Astrocyte (in vitro differentiated cells and primary cell): Measurements from ENCODE around the gene NR1H2. TPM values are rescaled to one million over a fixed set of nuclear protein-coding genes. Genes with fewer than 3 reads are reported as not detected.
"Not testable (repeated sequence)": the region's sequence is repeated elsewhere in the genome, so short reads cannot be mapped to it uniquely, and the experiment has no call there.

Experiments
- DNase-seq: peaks from one replicate; pipeline ENCODE4 v3.0.0-alpha.2; 2010; ENCODE audit warnings: low read depth
- FAIRE-seq: peaks from 2 replicates; lab custom pipeline; 2011; peaks lifted over from hg19 to GRCh38; lab: Jason Lieb, UNC
- H2AFZ ChIP-seq: 2 replicates; pipeline ENCODE4 v1.6.0; 2012; ENCODE audit warnings: low read depth, low read length, inconsistent platforms
- H3K27ac ChIP-seq: 2 replicates; pipeline ENCODE4 v1.5.1; 2011; ENCODE audit warnings: low read depth, low read length, inconsistent platforms
- H3K27me3 ChIP-seq: 2 replicates; pipeline ENCODE4 v1.6.0; 2011; ENCODE audit warnings: low read length, inconsistent platforms; ENCODE audit not compliant: insufficient read depth
- H3K36me3 ChIP-seq: 2 replicates; pipeline ENCODE4 v1.5.1; 2011; ENCODE audit warnings: low read length, inconsistent platforms; ENCODE audit not compliant: insufficient read depth
- H3K4me1 ChIP-seq: 2 replicates; pipeline ENCODE4 v1.5.1; 2011; ENCODE audit warnings: low read length, inconsistent platforms; ENCODE audit not compliant: insufficient read depth
- H3K4me2 ChIP-seq: 2 replicates; pipeline ENCODE4 v1.6.0; 2012; ENCODE audit warnings: low read length, inconsistent platforms
- H3K4me3 ChIP-seq: 2 replicates; pipeline ENCODE4 v1.5.1; 2011; ENCODE audit warnings: low read depth, mild to moderate bottlenecking, low read length, inconsistent platforms; ENCODE audit not compliant: insufficient read depth
- H3K79me2 ChIP-seq: 2 replicates; pipeline ENCODE4 v1.6.0; 2012; ENCODE audit warnings: mild to moderate bottlenecking, low read length, inconsistent platforms; ENCODE audit not compliant: insufficient read depth
- H3K9ac ChIP-seq: 2 replicates; pipeline ENCODE4 v1.6.0; 2012; ENCODE audit warnings: mild to moderate bottlenecking, low read length, inconsistent platforms
- H3K9me3 ChIP-seq: 2 replicates; pipeline ENCODE4 v1.5.1; 2012; ENCODE audit warnings: low read depth, mild to moderate bottlenecking, low read length, inconsistent platforms; ENCODE audit not compliant: insufficient read depth
- H4K20me1 ChIP-seq: 2 replicates; pipeline ENCODE4 v1.6.0; 2012; ENCODE audit warnings: low read length, inconsistent platforms; ENCODE audit not compliant: insufficient read depth
- H3K27ac Mint-ChIP-seq: one replicate; pipeline ENCODE4 v1.8.0; 2021; ENCODE audit warnings: mild to moderate bottlenecking, mixed read lengths; ENCODE audit not compliant: unreplicated experiment
- H3K27me3 Mint-ChIP-seq: one replicate; pipeline ENCODE4 v1.8.0; 2021; ENCODE audit warnings: low read depth, mixed read lengths; ENCODE audit not compliant: unreplicated experiment
- H3K36me3 Mint-ChIP-seq: one replicate; pipeline ENCODE4 v1.8.0; 2021; ENCODE audit warnings: low read depth, mixed read lengths; ENCODE audit not compliant: unreplicated experiment
- H3K4me1 Mint-ChIP-seq: one replicate; pipeline ENCODE4 v1.8.0; 2021; ENCODE audit warnings: low read depth, mixed read lengths; ENCODE audit not compliant: unreplicated experiment
- H3K4me3 Mint-ChIP-seq: one replicate; pipeline ENCODE4 v1.8.0; 2021; ENCODE audit warnings: mild to moderate bottlenecking, moderate library complexity, mixed read lengths; ENCODE audit not compliant: unreplicated experiment
- H3K9me3 Mint-ChIP-seq: one replicate; pipeline ENCODE4 v1.8.0; 2021; ENCODE audit warnings: mild to moderate bottlenecking, mixed read lengths; ENCODE audit not compliant: unreplicated experiment
- EZH2 ChIP-seq: IDR thresholded peaks from 2 replicates; pipeline ENCODE4 v1.6.1; 2012; ENCODE audit warnings: mild to moderate bottlenecking, low read length, inconsistent platforms; ENCODE audit not compliant: insufficient read depth
- total RNA-seq: library from RNA; stranded (reverse); gene quantifications from 2 replicates; pipeline ENCODE4 v1.2.1, GENCODE V29; 2021
- TF ChIP-seq, protein P1 (sequence below): IDR thresholded peaks from 2 replicates; pipeline ENCODE4 v1.5.1; 2011; ENCODE audit warnings: low read depth, mild to moderate bottlenecking, inconsistent platforms, low read length, moderate library complexity; ENCODE audit not compliant: insufficient read depth

Gene NR1H2
- total RNA-seq, 1 donor from 2014 or later = 33.4 TPM

DNA sequence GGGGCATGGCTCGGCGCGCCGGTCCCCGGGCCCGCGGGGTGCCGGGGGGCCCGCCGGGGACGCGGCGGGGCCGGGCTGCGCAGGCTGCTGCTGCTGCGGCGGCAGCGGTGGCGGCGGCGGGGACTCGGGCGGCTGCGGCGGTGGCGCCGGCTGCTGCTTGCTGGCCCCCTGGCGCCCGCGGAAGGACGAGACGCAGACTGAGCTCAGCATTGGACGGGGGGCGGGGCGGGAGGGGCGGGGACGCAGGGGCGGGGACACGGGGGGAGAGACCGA, 47.4 kb upstream of the NR1H2 start:
- H3K4me3 Mint-ChIP-seq = no peak overlapping the region
- peaks cover 33% of the 10 kb centered on the region for H3K27me3 ChIP-seq

DNA sequence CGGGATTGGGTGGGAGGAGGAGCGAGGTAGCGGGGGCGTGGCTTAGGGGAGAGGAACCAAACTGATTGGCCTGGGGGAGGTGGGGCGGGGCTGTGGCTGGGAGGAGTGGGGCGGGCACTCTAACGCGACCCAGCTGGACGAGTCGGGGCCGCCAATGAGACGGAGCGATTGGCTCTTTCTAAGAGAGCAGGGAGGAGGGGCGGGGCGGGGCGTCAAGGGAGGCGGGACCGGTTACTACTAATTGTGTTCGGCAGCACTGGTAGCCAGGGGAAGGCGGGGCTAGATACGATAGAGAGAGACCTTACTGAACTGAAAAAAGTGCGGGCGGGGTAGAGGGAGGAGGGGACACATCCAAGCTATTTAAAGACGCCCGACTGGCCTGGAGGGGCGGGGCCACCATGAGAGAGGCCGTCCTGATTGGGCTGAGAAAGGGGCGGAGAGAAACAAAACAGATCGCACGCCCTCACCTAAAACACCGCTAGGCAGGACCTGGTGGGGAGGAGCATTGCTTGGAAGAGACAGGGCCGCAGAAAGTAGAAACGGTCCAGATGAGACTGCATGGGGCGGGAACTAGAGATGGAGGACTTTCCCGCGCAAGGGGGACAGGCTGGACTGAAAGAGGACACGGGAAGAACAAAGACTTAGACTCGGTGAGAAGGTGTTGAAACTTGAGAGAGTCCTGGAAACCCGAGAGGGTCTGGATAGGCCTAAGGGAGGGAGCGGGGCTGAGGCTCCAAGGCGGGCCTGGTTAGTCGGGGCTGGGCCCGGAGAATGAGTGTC, 46.9 kb upstream of the NR1H2 start, which contains the start of gene KCNC3:
TSS of gene KCNC3 (minus strand) at position 232 of the 780 bp plus-strand sequence. CDS start 295 bp downstream, outside the sequence.
- H3K9me3 Mint-ChIP-seq = peaks cover 26% of the 10 kb centered on the region
- Histone ChIP-seq H3K79me2 (no peaks in the 10 kb centered on the region), H3K9ac (no peak within 1 kb of the TSS), H3K9me3 (peaks cover 5% of the 10 kb centered on the region), H3K27me3 (peaks cover 33% of the 10 kb centered on the region), H2AFZ (peak within 1 kb of the TSS; percentile 64), H3K4me2 (peak within 1 kb of the TSS; percentile 73), H3K4me3 (peak within 1 kb of the TSS; percentile 25), H3K27ac (no peak within 1 kb of the TSS), H3K36me3 (no peaks in the 10 kb centered on the region), H3K4me1 (peaks cover 8% of the 10 kb centered on the region), H4K20me1 (no peaks in the 10 kb centered on the region)
- FAIRE-seq = no peak
- no peaks in the 10 kb centered on the region for H3K27me3 Mint-ChIP-seq
- no peaks in the 10 kb centered on the region for H3K36me3 Mint-ChIP-seq
- peak within 1 kb of the TSS; percentile 26 for H3K27ac Mint-ChIP-seq
- TF ChIP-seq, protein P1, sequence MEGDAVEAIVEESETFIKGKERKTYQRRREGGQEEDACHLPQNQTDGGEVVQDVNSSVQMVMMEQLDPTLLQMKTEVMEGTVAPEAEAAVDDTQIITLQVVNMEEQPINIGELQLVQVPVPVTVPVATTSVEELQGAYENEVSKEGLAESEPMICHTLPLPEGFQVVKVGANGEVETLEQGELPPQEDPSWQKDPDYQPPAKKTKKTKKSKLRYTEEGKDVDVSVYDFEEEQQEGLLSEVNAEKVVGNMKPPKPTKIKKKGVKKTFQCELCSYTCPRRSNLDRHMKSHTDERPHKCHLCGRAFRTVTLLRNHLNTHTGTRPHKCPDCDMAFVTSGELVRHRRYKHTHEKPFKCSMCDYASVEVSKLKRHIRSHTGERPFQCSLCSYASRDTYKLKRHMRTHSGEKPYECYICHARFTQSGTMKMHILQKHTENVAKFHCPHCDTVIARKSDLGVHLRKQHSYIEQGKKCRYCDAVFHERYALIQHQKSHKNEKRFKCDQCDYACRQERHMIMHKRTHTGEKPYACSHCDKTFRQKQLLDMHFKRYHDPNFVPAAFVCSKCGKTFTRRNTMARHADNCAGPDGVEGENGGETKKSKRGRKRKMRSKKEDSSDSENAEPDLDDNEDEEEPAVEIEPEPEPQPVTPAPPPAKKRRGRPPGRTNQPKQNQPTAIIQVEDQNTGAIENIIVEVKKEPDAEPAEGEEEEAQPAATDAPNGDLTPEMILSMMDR = no peak
- no peak for TF ChIP-seq EZH2
- no peak within 1 kb of the TSS for H3K4me3 Mint-ChIP-seq
- DNase-seq = peak; percentile 72
- no peaks in the 10 kb centered on the region for H3K4me1 Mint-ChIP-seq

More for the DNA sequence above, 47.4 kb upstream of the NR1H2 start:
- no peak overlapping the region for H3K27ac ChIP-seq
- TF ChIP-seq, protein P1 = no peak
- no peak for TF ChIP-seq EZH2
- no peak overlapping the region for H3K4me3 ChIP-seq
- DNase-seq (no peak), FAIRE-seq (no peak)
- no peaks in the 10 kb centered on the region for H3K36me3 ChIP-seq
- Mint-ChIP-seq H3K4me1 (no peaks in the 10 kb centered on the region), H3K36me3 (no peaks in the 10 kb centered on the region), H3K27ac (no peak overlapping the region), H3K9me3 (peaks cover 28% of the 10 kb centered on the region), H3K27me3 (no peaks in the 10 kb centered on the region)
- no peaks in the 10 kb centered on the region for H3K79me2 ChIP-seq
- peaks cover 5% of the 10 kb centered on the region for H3K9me3 ChIP-seq
- H2AFZ ChIP-seq = no peak overlapping the region
- no peak overlapping the region for H3K9ac ChIP-seq
- no peak overlapping the region for H3K4me2 ChIP-seq
- no peaks in the 10 kb centered on the region for H4K20me1 ChIP-seq
- H3K4me1 ChIP-seq = peaks cover 4% of the 10 kb centered on the region

DNA sequence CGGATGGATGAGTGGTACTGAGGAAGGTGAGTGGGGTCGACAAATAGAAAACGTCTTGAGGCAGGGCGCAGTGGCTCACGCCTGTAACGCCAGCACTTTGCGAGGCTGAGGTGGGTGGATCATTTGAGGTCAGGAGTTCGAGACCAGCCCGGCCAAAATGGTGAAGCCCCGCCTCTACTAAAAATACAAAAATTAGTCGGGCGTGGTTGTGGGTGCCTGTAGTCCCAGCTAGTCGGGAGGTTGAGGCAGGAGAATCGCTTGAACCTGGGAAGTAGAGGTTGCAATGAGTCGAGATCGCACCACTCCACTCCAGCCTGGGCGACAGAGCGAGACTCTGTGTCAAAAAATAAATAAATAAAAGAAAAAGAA, 46.3 kb upstream of the NR1H2 start:
- H3K9ac ChIP-seq, H3K36me3 Mint-ChIP-seq, H3K9me3 ChIP-seq, H4K20me1 ChIP-seq, H3K4me1 ChIP-seq, H3K79me2 ChIP-seq, H3K27me3 Mint-ChIP-seq, H3K36me3 ChIP-seq, H3K4me3 Mint-ChIP-seq, FAIRE-seq, H3K27ac ChIP-seq, H3K4me1 Mint-ChIP-seq, DNase-seq: not testable (repeated sequence)
- Mint-ChIP-seq H3K9me3 (peaks cover 22% of the 10 kb centered on the region), H3K27ac (peak overlapping the region; percentile 26)
- peak overlapping the region; percentile 25 for H3K4me3 ChIP-seq
- peaks cover 33% of the 10 kb centered on the region for H3K27me3 ChIP-seq
- peak overlapping the region; percentile 64 for H2AFZ ChIP-seq
- H3K4me2 ChIP-seq = peak overlapping the region; percentile 73
